ENCODE data around the gene ISM1. TPM values are rescaled to one million over a fixed set of nuclear protein-coding genes. Genes with fewer than 3 reads are reported as not detected.

The ISM1 gene
- total RNA-seq, 1 donor from 2014 or later = 4.0 TPM

DNA sequence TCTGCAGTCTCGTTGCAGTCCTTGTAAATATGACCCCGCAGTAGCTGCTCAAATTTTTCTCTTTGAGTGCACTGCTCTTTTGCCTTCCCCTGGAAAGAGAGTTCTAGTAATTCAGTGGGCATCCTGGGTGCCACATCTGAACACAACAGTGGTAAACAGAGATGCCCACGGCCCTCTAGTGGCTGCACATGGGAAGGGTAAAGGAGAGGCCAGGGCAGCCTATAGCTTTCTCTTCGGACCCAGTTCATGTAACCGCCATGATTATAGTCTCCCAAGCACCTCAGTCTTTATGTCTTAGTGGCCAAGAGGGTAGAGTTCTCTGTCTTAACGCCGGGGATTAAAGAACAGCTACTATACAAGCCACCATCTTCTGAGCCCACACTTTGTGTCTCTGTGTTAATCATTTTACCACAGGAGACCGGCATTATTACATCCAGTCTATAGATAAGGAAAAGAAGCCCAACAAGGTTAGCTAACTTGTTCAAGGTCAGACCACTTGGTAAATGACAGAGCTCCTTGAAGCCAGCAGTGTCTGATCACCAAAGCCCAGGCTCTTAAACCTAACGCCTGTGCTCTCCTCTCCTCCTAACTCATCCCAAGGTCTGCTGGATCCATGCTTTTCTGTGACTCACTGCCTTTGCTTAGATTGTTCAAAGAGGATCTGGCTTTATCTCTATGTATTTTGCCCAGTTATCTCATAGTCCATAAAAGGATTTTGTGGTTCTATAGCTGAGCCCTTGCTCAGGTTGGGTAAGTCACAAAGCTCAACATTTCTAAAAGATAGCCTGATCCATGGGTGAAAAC is 81.8 kb downstream of the ISM1 start:
- no peak for DNase-seq (ENCODE audit: low spot score)

DNA sequence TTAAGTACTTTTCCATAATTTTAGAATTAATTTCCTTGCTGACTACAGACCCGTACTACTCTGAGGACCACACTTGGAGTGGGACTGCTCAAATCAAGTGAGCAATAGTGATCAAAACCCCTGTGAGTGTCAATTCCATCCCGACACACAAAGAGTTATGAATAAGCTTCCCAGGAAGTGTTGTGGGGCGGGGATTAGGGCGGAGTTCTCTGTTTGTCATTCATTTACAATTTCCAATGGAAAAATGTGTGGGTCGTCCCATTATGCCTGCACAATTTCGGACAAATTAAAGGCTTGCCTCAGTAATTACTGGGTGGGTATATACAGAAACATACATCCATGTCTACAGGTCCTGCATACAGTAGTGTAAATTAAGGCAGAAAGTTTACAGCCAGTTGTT is 84.2 kb downstream of the ISM1 start:
- DNase-seq (ENCODE audit: low spot score) = no peak

DNA sequence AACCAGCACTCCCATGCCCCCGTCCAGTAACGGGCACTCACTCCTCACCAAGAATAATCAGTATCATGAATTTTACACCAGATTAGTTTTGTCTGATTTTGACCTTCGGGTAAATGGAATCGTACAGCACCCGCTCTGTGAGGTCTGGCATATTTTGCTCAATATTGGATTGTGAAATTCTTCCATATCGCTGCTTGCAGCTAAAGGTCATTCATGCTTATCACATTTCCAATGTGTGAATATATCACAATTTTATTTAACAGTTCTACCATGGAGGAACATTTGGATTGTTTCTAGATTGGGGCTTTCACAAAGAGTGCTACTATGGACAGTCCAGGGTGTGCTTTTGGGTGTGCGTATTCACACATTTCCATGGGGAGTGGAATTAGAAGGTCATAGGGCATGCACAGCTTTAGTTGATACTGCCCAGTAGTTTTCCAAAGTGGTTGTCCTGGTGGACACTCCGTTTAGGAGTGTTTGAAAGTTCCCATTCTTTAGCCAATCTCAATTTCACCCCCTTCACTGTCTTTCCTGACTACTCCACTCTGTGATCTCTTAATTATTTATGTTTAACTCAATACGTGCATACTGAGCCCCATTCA is 86.6 kb downstream of the ISM1 start:
- no peak for DNase-seq (ENCODE audit: low spot score)

DNA sequence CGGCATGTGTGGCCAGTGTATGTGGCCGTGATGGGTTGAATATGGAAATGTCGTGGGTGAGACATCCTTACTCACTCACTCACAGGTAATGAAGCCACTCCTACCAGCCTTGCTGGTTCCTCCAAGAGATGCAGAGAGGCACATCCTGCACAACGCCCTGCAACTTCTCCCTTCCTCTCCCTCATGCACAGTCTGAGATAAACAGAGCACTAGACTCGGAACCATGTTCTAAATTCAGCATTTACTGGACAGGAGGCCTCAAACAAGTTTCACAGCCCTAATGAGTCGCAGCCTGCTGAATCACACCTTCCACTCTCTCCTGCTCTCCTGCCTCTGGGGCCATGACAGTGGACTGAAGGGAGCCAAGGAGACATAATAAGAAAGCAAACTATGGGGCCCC is 91.2 kb downstream of the ISM1 start:
- no peak for DNase-seq (ENCODE audit: low spot score)

DNA sequence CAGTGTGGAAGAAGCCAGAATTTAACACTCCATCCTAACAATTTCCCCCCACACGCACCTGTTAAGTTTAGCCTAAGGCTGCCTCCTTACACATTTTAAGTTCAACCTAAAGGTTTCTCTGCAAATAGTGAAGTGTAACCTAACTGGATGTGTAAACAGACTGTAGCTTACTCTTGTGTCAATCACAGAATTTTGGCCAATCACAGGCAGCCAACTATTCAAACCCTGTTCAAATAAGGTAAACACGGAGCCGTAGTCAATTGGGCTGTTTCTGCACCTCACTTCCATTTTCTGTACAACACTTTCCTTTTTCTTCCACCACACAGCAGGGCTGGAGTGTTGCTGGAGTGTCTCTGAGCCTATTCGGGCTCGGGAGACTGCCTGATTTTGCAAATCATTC is 92.1 kb downstream of the ISM1 start:
- DNase-seq (ENCODE audit: low spot score) = no peak

GRCh38 chr20:13317439-13317838 is 96.4 kb downstream of the ISM1 start:
- DNase-seq (ENCODE audit: low spot score) = no peak

DNA sequence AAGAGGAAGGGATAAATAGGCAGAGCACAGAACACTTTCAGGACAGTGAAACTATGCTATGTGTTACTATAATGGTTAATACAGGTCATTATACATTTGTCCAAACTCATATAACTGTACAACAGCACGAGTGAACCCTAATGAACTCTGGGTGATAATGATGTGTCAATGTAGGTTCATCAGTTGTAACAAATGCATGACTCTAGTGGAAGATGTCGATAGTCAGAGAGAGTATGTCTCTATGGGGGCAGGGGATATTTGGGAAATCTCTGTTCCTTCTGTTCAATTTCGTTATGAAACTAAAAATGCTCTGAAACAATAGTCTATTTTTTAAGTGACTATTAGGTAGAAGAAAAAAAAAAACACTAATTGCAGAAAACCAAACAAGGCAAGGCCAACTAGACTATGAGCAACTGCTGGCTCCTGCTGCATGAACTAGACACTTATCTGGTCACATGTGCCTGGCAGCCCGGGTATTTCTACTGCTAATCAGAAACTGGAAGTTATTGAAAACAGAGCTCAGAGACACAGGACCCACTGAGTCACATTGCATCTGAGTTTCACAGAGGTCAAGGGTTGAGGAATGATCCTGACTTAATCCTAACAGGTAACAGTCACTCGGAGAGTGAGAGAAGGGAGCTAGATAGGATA is 97.9 kb downstream of the ISM1 start:
- no peak for DNase-seq (ENCODE audit: low spot score)

- DNase-seq (ENCODE audit: low spot score) = no peak
Measured at GRCh38 chr20:13320702-13321101, 99.6 kb downstream of the ISM1 start.

- no peak for DNase-seq (ENCODE audit: low spot score)
Measured at GRCh38 chr20:13321416-13321815, 100.3 kb downstream of the ISM1 start.

- DNase-seq (ENCODE audit: low spot score) = no peak
Measured at GRCh38 chr20:13322198-13322597, 101.1 kb downstream of the ISM1 start.

DNA sequence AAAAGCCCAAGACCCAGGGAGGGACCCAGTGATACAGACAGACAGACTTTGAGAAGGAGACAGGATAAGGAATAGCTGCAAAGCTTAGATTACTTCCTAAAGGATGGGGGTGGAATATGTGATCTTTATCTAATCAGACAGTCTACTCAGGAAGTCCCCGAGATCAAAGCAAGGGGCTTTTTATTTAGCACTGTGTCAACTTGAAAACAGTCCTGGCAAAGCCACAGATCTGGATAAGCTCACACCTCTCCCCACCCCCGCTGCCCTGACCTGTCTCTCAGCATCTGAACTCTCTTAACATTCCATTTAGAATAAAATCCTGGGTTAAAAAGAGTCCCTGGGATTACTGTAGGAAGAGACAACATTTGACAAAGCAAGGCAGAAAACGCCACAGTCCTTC is 101.5 kb downstream of the ISM1 start:
- no peak for DNase-seq (ENCODE audit: low spot score)

GRCh38 chr20:13325033-13325432 is 104.0 kb downstream of the ISM1 start:
- DNase-seq (ENCODE audit: low spot score) = no peak

- DNase-seq (ENCODE audit: low spot score) = no peak
Measured at GRCh38 chr20:13325796-13326340, 104.8 kb downstream of the ISM1 start.

- no peak for DNase-seq (ENCODE audit: low spot score)
Measured at GRCh38 chr20:13331536-13331935, 110.5 kb downstream of the ISM1 start.

DNA sequence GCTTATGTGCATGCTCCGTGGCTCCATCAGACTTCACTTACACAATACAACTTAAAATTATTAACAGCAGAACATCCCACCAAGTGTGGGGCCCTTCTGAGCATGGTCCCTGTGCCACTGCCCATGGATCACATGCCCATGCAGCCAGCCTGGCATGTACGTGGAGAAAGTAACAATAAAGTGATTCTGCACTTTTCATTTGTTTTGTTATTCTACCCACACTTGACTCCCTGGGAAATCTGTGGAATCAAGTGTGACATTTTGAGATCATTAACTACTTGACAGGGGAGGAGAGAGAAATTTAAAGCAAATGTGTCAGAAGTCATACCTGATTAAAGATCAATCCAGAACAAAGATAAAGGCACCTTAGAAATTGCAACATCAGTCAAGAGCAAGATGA is 112.0 kb downstream of the ISM1 start:
- no peak for DNase-seq (ENCODE audit: low spot score)

GRCh38 chr20:13333793-13334192 is 112.7 kb downstream of the ISM1 start:
- DNase-seq (ENCODE audit: low spot score) = no peak

DNA sequence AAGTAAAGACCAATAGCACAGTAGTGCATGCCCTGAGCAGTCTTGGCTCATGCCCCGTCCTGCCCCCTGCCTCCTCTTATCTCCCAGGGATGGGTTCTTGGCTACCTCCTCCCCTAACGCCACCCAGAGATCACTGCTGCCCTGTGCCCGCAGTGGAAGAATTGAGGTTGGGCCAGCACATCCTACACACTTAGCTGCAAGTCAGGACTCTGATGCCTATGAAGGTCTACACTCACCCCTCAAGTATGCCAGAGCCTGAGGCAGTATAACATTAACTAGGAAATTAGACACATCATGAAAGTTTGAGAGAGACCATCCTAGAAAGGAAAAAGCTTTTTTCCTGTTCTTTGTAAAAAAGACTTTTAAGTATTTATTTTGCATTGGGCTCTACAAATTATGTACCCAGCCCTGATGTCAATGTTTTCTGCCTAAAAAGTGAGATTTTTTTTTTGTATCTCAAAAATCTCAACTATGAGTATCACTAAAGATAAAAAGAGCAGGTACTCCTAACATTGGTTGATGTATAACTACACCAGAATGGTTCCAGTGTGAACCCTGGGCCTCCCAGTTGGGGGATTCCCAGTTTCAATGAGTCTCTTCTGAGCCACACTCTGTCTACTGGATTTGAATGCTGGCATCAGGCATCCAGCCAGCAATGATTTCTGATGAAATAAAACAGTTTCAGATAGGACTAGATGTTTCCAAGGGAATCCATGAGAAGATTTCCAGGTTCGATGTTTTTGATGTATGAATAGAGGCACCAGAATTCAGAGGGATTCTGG is 115.4 kb downstream of the ISM1 start:
- DNase-seq (ENCODE audit: low spot score) = no peak

DNA sequence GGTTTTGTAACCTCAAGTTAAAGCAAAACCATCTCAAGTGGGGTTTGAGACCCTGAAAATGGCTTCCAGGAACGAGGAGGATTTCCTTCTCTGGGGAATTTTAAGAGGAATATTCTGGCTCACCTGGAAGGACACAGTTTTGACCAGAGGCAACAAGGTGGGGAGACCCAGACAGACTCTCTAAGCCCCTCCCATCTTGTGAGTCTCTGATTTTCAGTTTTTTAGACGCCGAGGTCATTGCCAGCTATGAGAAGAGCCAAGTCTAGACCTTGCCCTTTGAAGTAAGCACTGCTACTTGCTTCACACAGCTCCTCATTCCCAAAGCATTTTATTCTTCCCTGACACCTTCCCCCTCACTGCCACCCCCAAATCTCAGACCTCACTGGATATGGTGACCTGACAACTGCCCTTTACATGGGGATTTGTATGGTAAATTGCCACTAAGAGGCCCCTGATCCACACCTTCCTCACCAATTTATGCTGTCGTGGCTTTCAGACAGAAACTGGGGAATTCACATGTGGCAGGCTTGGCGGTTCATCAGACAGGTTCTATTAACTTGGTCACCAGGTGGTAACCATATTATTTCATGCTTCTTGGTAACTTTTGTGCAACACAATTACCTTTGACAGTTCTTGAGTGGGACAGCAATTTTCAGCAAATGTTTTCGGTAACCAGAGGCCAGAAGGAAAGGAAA is 116.2 kb downstream of the ISM1 start:
- no peak for DNase-seq (ENCODE audit: low spot score)

DNA sequence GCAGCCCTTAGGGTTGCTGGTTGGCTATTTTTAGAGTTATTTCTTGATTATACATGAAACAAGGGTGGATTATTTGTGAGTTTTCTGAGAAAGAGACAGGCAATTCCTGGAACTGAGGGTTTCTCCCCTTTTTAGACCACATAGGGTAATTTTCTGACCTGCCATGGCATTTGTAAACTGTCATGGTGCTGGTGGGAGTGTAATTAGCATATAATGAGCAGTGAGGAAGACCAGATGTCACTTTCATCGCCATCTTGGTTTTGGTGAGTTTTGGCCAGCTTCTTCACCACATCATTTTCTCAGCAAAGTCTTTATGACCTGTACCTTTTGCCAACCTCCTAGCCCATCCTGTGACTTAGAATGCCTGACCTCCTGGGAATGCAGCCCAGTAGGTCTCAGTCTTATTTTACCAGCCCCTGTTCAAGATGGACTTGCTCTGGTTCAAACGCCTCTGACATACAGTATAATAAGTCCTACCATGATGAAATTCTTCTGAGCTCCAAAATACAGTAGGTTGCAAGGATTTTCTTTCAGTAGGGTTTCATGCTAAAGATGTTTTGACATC is 117.1 kb downstream of the ISM1 start:
- no peak for DNase-seq (ENCODE audit: low spot score)

DNA sequence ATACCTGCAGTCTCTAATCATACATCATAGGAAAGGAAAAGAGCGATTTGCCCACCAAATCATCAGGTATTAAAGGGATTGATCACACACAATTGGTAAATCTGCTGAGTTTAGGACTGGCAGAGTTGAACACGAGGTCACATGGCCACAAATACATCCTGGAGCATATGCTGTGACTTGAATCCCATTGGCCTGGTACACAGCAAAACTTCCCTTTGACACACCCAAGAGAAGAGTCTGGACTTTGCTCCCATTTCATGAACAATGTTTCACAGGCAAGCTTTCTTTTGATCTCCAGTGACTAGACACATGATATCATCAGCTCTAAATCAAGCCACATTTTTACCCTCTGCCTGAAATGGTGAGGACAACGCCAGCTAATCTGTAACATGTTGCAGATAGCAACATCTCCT is 117.9 kb downstream of the ISM1 start:
- DNase-seq (ENCODE audit: low spot score) = no peak

GRCh38 chr20:13340088-13340487 is 119.0 kb downstream of the ISM1 start:
- no peak for DNase-seq (ENCODE audit: low spot score)
